HG03520 (cell line): ENCODE results near the gene BTBD7.

Experiments used
- ATAC-seq: cut with Tn5 transposase; IDR thresholded peaks from one replicate; pipeline ENCODE4 v1.9.1; 2021; ENCODE audit warnings: mild to moderate bottlenecking, moderate library complexity; ENCODE audit not compliant: unreplicated experiment

Gene BTBD7

DNA sequence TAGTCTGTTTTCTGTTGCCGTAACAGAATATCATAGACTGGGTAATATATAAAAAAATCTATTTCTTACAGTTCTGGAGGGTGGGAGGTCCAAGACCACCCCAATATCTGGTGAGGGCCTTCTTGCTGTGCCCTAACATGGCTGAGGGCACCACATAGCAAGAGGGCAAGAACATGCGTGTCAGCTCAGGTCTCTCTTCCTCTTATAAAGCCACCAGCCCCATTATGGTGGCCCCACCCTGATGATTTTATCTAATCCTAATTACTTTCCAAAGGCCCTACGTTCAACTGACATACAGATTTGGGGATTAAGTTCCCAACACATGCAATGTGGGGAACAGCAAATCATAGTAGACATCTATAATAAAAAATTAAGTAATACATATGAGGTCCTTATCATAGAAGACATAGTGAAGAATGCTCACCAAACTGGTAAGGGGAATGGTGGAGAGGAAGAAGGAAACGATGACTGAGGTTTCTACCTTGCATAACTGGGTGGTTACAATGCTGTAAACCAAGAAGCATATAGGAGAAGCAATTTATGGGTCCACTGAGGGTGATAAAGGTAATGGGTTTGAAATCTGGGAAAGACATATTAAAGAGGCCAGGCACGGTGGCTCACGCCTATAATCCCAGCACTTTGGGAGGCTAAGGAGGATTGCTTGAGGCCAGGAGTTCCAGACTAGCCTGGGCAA lies 27.0 kb downstream of the BTBD7 start:
- no peak for ATAC-seq

DNA sequence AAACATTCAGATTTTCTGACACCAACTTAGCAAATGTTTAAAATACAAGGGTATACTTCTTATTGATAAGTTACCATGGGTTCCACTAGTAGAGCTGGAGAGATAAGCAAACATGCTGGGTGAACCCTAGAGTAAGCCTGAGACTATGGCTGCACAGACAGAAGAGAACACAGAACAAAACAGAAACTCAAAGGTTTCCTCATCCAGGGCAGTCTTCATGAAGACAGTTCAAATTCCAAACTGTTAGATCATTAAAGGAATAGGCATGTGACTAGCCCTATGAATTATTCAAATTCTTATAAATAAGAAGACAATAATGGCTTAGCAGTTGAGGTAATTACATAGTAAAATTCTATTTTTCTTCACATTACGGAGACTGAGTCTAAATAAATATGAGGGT lies 28.1 kb downstream of the BTBD7 start:
- ATAC-seq: no peak

DNA sequence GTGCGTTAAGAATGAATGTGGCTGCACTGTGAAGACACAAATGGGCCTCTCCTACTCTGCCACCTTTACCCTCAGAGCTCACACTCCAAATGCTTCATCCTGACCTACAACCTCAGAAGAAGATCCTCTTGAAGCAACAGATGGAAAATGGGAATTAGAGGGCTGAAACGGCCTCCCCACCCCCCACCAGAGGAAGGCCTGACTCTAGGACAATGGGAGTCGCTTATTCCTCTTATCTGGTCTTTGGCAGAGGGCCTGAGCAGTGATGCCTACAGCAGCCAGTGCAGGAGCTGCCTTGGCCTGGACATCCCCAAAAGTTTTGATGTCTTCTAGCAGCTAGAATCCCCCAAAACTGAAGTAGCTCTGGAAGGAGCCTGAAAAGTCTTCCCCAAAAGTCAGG lies 29.2 kb downstream of the BTBD7 start:
- ATAC-seq: no peak

DNA sequence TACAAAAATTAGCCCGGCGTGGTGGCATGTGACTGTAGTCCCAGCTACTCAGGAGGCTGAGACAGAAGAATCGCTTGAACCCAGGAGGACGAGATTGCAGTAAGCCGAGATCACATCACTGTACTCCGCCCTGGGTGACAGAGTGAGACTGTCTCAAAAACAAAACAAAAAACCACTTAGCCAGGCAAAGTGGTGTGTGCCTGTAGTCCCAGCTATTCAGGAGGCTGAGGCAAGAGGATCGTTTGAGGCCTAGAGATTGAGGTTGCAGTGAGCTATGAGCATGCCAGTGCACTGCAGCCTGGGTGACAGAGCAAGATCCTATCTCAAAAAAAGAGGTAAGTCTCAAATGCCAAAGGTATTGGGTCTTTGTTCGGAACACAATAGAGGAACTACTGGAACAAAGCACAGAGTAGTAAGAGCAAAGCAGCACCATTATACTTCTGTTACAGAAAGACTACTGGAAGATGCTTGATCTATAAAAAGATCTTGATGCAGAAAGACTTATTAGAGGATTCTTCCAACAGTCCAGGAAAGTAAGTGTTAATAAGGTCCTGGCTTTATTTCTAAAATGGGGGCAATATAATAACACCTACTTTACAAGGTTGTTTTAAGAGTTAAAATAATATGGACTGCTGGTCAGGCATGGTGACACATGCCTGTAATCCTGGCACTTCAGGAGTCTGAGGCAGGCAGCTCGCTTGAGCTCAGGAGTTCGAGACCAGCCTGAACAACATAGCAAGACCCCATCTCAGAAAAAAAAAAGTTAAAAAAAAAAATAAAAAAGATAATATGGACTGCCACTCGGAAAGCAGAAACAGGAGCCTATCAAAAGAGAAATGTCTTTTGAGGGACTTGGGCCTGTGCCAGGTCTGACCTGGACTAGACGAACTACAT lies 29.9 kb downstream of the BTBD7 start:
- ATAC-seq: no peak

DNA sequence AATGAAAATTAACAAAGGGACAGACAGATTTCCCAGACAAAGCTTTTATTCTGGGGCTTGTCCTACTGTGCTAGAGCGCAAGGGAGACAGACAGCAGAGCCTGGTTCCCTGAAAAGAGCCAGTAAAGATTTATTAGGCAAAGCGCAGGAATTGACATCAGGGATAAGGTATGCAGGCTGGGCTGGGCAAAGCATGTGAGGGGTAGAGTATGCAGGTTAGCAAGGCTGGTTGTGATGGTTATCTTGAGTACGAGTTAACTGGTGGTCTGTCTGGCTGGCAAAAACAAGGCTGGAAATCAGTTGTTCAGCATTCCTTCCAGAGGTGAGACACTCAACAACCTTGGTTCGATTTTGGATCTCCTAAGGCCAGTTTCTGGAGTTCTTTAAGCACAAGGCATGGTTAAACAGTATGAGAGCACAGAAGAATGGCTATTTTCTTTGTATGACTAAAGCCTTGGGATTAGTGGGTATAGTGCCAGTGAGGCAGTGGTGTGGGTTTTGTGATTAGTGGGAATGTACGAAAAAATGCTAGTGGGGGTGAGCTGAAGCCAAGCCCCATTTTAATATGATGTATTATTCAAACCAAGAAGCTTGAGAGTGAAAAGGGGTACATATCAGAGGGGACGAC lies 30.9 kb downstream of the BTBD7 start:
- no peak for ATAC-seq

DNA sequence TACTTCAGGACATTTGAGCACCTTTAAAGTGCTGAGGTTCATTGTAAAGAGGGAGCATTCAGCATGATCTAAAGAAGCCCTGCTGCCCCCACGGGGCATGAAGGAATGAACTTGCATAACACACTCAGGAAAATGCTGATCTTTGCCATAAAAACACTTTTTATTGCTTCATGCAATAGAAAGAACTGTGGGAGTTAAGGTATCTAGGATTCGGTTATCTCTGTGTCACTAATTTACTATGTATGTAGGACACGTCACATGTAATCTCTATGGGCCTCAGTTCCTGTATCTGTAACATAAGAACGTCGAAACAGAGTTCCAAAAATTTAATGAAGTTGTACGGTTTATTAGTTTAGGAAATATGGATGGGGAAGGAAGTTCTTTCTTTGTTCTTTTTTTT lies 33.0 kb downstream of the BTBD7 start:
- ATAC-seq: no peak

DNA sequence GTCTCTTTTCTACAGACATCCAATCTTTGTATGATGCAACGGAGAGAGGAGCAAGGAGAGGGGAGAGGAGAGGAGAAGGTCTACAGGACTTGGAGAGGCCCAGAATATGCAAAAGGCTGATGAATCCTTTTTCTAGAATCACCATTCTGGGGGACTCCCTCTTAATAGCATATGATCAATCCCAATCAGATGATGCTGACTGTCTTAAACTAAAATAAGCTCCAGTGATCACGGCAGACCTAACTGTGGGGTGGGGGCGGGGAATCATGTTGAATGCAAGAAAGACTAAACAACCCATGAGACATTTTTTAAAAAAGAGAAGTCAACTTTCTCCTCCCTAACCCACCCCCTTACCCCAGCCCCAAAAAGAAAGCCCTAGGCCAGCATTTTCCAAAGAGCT lies 33.4 kb downstream of the BTBD7 start:
- ATAC-seq: no peak

DNA sequence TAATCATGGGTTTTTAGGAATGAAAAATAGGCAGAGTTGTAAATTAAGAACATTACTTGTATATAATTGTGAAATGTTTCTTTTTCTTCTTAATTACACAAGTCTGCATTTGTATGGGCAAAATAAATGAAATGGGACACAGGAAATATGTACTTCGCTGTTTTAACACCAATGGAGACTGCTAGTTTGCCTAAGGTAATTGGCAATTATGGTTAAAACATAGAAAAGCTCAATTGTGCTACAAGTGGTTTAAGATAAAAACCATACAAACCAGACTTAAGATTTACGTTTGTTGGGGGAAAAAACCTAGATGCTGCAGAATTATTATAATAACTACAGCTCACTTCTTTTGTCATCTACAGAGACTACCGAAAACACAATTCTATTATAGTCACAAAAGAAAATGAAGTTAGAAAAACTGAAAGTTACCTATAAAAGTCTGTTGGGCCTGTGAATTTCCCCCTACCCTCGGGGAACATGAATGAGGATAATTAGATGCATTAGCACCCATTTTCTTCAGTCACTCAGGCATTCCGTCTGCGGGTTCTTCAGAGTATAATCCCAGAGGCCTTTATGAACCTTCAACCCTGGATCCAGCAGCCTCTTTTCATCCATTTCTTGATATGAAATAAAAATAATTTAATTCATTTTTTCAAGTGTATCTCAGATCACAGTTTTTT lies 37.2 kb downstream of the BTBD7 start:
- no peak for ATAC-seq

DNA sequence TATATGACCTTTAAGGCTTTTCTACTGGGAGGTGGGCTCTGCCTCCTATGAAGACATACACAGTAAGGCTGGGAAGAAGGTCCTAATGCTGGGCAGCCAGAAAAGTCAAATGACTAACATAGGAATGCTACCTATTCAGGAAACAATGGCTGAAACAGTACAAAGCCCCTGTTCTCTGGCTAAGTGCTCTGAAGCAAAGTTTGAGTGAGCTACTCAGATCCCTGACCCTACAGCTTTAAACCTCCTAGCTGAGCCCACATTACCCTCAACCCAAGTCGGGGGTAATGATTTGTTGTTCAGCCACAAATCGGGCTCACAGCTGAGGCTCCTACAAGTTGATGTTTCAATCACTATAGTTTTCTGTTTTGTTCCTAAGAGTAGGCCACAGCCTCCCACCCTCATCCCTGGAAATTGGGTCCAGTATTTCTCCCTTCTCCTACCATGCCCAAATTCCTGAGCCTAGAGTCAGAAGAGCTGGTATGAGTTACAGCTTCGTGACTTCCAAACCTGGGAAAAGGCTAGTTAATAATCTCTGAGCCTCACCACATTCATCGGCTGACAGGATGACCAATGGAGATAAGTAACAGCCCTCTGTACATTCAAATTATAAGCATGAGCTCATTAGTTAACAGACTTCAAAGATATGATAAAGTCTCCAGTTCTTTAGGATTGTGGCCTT lies 46.5 kb downstream of the BTBD7 start:
- ATAC-seq: no peak

DNA sequence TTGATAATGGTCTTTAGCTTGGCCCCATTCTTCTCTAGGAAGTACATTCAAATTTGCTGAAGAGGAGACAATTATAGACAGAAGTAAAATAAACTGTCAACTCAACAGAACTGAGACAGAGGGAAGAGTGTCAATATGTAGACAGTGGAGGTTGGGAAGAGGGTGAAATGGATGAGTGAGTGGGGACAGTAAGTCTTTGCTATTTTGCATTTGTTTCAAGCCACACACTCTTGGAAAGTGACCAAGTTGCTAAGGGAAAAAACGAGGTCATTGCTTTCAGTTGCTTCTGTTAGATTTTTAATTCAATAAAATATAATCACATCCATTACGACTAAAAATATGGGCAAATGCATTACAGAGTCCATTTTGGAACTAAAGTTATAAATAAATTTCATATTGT lies 47.8 kb downstream of the BTBD7 start:
- ATAC-seq: no peak

DNA sequence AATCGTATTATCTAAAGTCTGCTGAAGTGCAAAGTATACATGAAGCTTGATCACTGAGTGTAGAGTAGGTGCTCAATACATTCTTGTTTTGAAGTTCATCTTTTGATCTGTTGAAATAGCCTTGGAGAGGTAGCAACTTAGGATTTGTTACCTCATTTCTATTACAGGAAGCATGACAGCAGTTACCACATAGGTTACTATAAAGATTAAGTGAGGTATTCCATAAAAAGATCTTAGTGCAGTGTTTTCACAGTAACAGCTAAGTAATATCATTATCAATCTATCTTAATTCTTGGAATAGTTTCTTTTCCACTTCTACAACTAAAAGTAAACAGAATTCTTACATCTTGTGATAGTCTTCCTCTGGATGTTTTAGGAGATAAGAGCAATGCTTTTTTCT lies 50.9 kb downstream of the BTBD7 start:
- ATAC-seq: no peak

DNA sequence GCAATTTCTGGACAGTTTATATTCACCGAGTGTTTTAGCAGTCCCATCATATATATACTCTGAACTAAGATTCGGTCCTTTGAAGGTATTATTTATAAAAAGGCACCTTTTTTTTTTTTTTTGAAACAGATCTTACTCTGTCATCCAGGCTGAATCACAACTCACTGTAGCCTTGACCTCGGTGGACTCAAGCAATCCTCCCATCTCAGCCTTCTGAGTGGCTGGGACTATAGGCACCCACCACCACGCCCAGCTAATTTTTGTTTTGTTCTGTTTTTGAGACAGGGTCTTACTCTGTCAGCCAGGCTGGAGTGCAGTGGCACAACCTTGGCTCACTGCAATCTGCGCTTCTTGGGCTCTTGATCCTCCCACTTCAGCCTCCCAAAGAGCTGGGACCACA lies 52.1 kb downstream of the BTBD7 start:
- ATAC-seq: no peak

DNA sequence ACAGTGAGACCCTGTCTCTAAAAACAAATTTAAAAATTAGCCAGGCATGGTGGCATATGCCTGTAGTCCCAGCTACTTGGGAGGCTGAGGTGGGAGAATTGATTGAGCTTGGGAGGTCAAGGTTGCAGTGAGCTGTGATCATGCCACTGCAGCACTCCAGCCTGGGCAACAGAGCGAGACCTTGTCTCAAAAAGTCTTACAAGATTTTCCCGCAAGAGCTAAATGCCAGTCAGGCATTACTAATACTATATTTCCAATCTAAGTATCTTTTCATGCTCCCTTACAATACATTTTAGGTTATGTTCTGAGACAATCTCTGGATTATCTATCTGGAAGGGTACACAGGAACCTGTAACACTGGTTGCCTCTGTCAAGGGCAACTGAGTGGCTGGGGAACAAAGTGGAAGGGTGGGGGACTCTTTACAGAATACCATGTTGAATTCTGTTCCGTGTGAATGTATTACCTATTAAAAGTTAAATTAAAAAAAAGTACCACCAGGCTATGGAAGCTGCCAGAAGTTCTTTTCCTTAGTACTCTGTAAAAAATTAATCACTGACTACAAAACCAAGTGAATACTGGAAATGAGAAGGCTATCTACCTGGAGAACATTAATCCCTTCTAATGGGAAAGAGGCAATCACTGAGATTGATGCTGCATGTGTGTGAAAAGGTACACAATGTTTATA lies 56.7 kb downstream of the BTBD7 start:
- ATAC-seq: no peak

DNA sequence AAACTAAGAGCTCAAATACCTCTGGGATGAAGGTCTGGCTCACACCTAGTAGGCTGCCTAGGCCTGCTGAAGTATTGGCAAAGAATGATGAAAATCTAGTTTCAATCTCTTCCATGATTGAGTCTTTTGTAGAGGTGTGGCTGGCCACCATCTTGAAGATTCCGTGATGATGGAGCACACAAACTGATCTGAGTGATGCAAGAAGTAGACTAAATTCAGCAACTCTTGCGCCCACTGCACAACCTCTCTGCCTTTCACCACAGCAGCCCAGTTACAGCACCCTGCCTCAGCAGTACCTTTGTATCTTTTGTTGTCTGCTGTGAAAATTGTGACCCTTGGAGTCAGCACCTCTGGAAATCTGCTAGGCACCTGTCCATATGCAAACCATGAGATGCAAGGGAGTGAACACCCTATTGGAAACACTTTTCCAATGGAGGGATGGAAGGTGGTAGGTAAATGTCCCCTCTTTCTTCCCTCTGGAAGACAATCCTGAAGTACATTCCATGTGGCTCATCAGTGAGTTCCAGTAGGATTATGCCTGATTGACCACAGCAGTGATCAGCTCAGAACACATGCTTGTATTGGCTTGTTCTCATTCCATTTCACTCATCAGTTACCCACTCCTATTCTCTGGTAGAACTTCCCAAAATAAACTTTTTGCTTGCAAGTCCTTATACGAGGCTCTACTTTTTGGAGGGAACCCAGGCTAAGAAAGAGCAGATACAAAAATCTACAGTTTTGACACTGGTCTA lies 58.6 kb downstream of the BTBD7 start:
- ATAC-seq: no peak

DNA sequence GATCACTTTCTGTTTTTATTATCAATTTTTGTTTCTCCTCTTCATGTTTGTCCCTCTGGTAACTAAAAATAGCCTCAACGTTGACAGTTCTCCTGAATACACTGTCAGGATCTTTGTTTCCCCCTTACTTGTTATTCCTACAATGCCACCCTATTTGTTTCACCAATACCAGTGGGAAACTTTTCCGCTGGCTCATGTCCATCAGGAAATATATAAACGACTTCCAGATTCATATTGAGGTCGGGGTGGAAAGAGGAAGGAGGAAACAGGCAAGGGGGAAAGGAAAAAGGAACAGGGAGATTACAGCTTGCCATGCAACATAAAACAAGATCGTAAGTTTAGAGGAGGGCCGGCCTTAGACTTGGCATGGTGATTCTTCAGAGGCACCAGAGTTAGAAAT lies 61.7 kb downstream of the BTBD7 start:
- no peak for ATAC-seq

DNA sequence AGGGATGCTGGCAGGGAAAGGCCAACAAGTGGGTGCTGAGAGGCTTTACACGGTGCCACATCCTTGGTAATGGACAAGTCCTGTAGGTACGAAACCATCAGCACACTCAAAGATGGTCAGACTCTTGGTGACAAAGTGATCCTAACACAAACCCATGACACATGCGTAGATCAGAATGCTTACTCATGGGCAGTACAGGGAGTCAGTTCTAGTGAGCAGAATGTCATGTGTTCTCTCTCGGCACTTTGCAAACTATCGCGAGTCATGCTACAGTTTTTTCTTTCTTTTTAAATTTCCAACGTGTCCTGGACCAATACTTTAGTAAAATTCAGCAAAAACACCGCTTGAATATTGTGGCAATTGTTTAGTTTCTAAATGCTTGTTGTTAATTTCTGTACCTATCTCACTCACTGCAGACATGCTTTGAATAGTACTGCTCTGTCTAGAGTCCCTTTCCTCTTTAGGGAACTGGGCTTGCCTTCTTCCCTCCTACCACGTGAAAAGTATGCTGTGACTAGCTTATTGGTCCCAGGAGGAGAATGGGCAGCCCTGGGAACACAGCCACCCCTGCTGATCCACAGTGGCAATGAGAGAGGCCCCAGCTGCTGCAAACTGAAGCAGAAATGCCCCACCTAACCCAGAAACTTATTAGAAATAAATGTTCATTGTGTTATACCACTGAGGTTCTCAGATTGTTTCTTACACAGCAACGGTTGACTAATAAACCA lies 63.3 kb downstream of the BTBD7 start:
- ATAC-seq: no peak

DNA sequence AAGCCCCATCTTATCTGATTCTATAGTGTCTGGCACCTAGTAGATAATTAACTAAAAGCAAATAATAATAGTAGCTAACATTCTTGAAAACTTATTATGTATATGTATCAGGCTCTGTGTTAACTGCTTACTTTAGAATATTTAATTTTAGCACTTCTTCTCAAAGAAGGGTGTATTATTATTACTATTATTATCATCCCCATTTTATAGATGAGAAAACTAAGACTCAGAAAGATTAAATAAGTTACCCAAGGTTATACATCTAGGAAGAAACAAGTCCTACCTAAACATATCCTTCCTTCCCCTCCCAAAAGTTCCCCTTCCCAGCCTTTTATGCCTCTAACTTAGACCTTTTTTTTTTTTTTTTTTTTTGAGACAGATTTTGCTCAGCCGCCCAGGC lies 64.4 kb downstream of the BTBD7 start:
- ATAC-seq: no peak

DNA sequence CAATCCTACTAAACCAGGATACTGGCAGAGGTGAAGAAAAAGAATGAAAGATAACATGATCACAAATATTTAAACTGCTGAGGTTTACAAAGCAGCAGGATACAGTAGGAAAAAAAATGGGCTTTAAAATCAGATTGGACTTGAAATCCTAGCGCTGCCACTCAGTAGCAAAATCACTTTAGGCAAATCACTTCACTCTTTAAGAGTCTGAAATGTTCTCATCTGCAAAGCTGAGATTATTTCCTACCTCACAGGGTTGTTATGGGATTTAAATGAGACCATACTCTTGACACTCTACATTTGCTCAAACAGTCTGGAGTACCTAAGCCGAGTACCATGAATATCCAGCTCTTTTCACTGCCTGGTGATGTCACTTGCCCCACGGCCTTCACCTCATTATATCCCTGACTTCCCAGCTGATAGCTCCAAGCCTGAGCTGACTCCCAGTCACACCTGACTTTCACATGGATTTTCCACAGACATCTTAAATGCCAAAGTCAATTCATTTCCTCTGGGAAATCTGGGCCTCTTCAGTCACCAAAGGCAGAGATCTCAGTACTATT lies 65.6 kb downstream of the BTBD7 start:
- ATAC-seq: no peak

DNA sequence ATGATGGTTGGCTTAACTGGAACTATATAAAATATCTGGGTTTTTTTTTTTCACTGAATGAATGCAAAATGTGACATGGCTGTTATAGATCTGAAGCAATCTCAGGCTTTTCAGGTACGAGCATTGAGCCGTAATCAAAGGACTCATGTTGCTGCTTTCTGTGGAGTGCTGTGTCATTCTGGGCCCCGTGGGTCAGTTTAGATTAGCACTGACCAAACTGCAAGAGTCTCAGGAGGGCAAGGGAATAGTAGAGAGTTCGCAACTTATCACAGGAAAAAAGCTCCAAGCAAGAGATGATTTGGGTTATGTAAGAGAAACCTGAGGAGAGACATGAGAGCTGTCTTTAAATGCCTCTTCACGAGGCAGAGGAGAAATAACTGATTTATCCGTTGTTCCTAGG lies 66.7 kb downstream of the BTBD7 start:
- no peak for ATAC-seq
